ENCODE measurements around the gene SELENBP1.

- no peak for TF ChIP-seq CTCF (IDR thresholded peaks at IDR 0.05)
- TF ChIP-seq POLR2AphosphoS5 (IDR thresholded peaks at IDR 0.05) = no peak
Observed at GRCh38 chr1:151327903-151328674, 44.4 kb downstream of the SELENBP1 start.

Measured in esophagus muscularis mucosa (tissue), 3 donors.